ENCODE measurements around the gene LIN9. TPM values are rescaled to one million over a fixed set of nuclear protein-coding genes. Genes with fewer than 3 reads are reported as not detected.

LIN9 gene
- total and polyA plus RNA-seq, 2 experiments from 2014 or later = 11.8 to 16.9 TPM

GRCh38 chr1:226349801-226350518 is 41.0 kb upstream of the LIN9 start:
- Mint-ChIP-seq H3K4me1 (peaks cover 11% of the 10 kb centered on the region), H3K36me3 (ENCODE audit: low read depth) (no peaks in the 10 kb centered on the region), H3K9me3 (no peaks in the 10 kb centered on the region), H3K27me3 (ENCODE audit: insufficient read depth, low read depth, poor library complexity) (peaks cover 2% of the 10 kb centered on the region), H3K4me3 (no peak overlapping the region), H3K27ac (no peak overlapping the region)
- Histone ChIP-seq H3K4me1 (ENCODE audit: insufficient read depth) (no peaks in the 10 kb centered on the region; the same call in 1 of the 2 replicates), H3F3A (replicated peaks; ENCODE audit: low read depth) (no peaks in the 10 kb centered on the region; the same call in 1 of the 2 replicates), H3K27ac (ENCODE audit: low read depth) (no peak overlapping the region), H3K79me2 (replicated peaks; ENCODE audit: insufficient read depth) (no peaks in the 10 kb centered on the region), H4K20me1 (replicated peaks; ENCODE audit: insufficient read depth) (no peaks in the 10 kb centered on the region; the same call in 1 of the 2 replicates), H3K9me2 (ENCODE audit: insufficient read depth) (0 out of 2 replicates have a peak, but pooled peaks cover 5% of the 10 kb centered on the region), H3K4me3 (no peak overlapping the region), H2AFZ (no peak overlapping the region), H3K27me3 (ENCODE audit: insufficient read depth) (no peaks in the 10 kb centered on the region), H3K36me3 (ENCODE audit: insufficient read depth) (no peaks in the 10 kb centered on the region), H3K4me2 (no peak overlapping the region)
- no peak for DNase-seq (ENCODE audit: low spot score)
- TF ChIP-seq JUNB (IDR thresholded peaks at IDR 0.05; ENCODE audit: unreplicated experiment) = no peak
- no peak for TF ChIP-seq CTCF (conservative IDR thresholded peaks at IDR 0.05; ENCODE audit: low read depth in 2 of 2)
- no peak for TF ChIP-seq ETS1 (IDR thresholded peaks at IDR 0.05)
- no peak for TF ChIP-seq EZH2phosphoT487 (IDR thresholded peaks at IDR 0.05; ENCODE audit: unreplicated experiment)
- TF ChIP-seq ZNF331 (CRISPR knock-in tag; IDR thresholded peaks at IDR 0.05; ENCODE audit: low read depth) = no peak
- no peak for TF ChIP-seq STAT1 (IDR thresholded peaks at IDR 0.05; ENCODE audit: unreplicated experiment)
- TF ChIP-seq ZNF114 (CRISPR knock-in tag; IDR thresholded peaks at IDR 0.05) = no peak
- no peak for TF ChIP-seq REST (IDR thresholded peaks at IDR 0.05; ENCODE audit: unreplicated experiment)
- no peak for TF ChIP-seq ZNF462 (CRISPR knock-in tag; IDR thresholded peaks at IDR 0.05)
- TF ChIP-seq POLR2AphosphoS5 (IDR thresholded peaks at IDR 0.05; ENCODE audit: low read depth) = no peak
- TF ChIP-seq NANOG (IDR thresholded peaks at IDR 0.05; ENCODE audit: borderline replicate concordance) = no peak
- no peak for TF ChIP-seq EZH2 (IDR thresholded peaks at IDR 0.05; ENCODE audit: low read depth, unreplicated experiment)
- TF ChIP-seq CREB1 (CRISPR knock-in tag; IDR thresholded peaks at IDR 0.05; ENCODE audit: low read depth) = no peak
- ATAC-seq = no peak

Measured in GM23338 (cell line).